ENCODE results near the gene DDX5. TPM values are rescaled to one million over a fixed set of nuclear protein-coding genes. Genes with fewer than 3 reads are reported as not detected.

DDX5 gene
- polyA plus RNA-seq, 1 of the 3 experiments (the other 2 are of a cell fraction), result 1,642 TPM

GRCh38 chr17:64533784-64534183 lies 27.7 kb upstream of the DDX5 start:
- no peaks in the 10 kb centered on the region for H3K9me2 ChIP-seq

More at GRCh38 chr17:64533784-64534183, 27.7 kb upstream of the DDX5 start:
- Histone ChIP-seq H3K4me1 (ENCODE audit: control insufficient read depth in 1 of 2, insufficient read depth in 2 of 2, low read depth in 1 of 2, low read length in 1 of 2) (no peaks in the 10 kb centered on the region), H3K79me2 (ENCODE audit: insufficient read depth) (no peaks in the 10 kb centered on the region), H4K20me1 (ENCODE audit: insufficient read depth) (no peaks in the 10 kb centered on the region), H3F3A (replicated peaks; ENCODE audit: insufficient read depth) (peaks cover 96% of the 10 kb centered on the region), H3K9me3 (no peaks in the 10 kb centered on the region), H3K27ac (ENCODE audit: low read depth in 2 of 2, low read length in 1 of 2) (peak overlapping the region in 1 of 2 experiments; percentile 6; a peak in 1 of 4 replicates), H3K9ac (no peak overlapping the region), H3K4me3 (ENCODE audit: low read depth in 2 of 2, low read length in 1 of 2) (no peak overlapping the region), H3K4me2 (no peak overlapping the region), H3K27me3 (ENCODE audit: insufficient read depth) (no peaks in the 10 kb centered on the region), H2AFZ (ENCODE audit: low read depth) (no peak overlapping the region), H3K36me3 (replicated peaks in 1 of 2; ENCODE audit: control insufficient read depth in 1 of 2, insufficient read depth in 2 of 2, low read length in 1 of 2) (peaks cover 87 to 99% of the 10 kb centered on the region in 2 experiments)
- DNase-seq, result no peak
- 90% methylated on average over 2 of the region's 2 CpGs for whole genome bisulfite sequencing (ENCODE audit: low lambda C conversion rate)
- ChIA-PET CTCF (interaction anchor here (0.7 to 3.3 kb wide), 11 partner anchors 11 to 213 kb away, joined by 3 to 18 read pairs (median 4); partner anchors contain the start of gene CEP95), POLR2A (interaction anchor here (0.9 to 1.3 kb wide), 3 partner anchors 17 to 29 kb away, joined by 3 to 7 read pairs (median 6); partner anchors contain the start of genes CEP95 and DDX5)
- TF ChIP-seq RFX5 (IDR thresholded peaks at IDR 0.05; ENCODE audit: low read length) (no peak), ELF1 (IDR thresholded peaks at IDR 0.05) (no peak), NFIC (IDR thresholded peaks at IDR 0.05; ENCODE audit: borderline replicate concordance) (no peak), TEAD4 (IDR thresholded peaks at IDR 0.05; ENCODE audit: borderline replicate concordance, insufficient read depth) (no peak), TCF12 (IDR thresholded peaks at IDR 0.05) (no peak), SMC3 (IDR thresholded peaks at IDR 0.05; ENCODE audit: low read depth, low read length) (no peak), RCOR1 (IDR thresholded peaks at IDR 0.05; ENCODE audit: low read length) (no peak), EP300 (IDR thresholded peaks at IDR 0.05; ENCODE audit: borderline replicate concordance in 1 of 2, low read depth in 1 of 2, low read length in 1 of 2) (no peak), GABPA (IDR thresholded peaks at IDR 0.05; ENCODE audit: low read depth) (no peak), CTCF (IDR thresholded peaks at IDR 0.05) (no peak), PBX3 (IDR thresholded peaks at IDR 0.05) (no peak), NRF1 (IDR thresholded peaks at IDR 0.05; ENCODE audit: low read depth, low read length) (no peak), EZH2phosphoT487 (IDR thresholded peaks at IDR 0.05; ENCODE audit: borderline replicate concordance, low read depth) (no peak), JUND (IDR thresholded peaks at IDR 0.05) (no peak), MXI1 (IDR thresholded peaks at IDR 0.05; ENCODE audit: low read depth, low read length) (no peak), SIN3A (IDR thresholded peaks at IDR 0.05; ENCODE audit: borderline replicate concordance, low read depth, low read length) (no peak), RAD21 (IDR thresholded peaks at IDR 0.05; ENCODE audit: low read length) (no peak), TAF1 (IDR thresholded peaks at IDR 0.05; ENCODE audit: borderline replicate concordance, low read depth, low read length) (no peak)
- TF ChIP-seq, protein P1, sequence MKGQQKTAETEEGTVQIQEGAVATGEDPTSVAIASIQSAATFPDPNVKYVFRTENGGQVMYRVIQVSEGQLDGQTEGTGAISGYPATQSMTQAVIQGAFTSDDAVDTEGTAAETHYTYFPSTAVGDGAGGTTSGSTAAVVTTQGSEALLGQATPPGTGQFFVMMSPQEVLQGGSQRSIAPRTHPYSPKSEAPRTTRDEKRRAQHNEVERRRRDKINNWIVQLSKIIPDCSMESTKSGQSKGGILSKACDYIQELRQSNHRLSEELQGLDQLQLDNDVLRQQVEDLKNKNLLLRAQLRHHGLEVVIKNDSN (IDR thresholded peaks at IDR 0.05; ENCODE audit: borderline replicate concordance, low read depth), result no peak
- TF ChIP-seq, protein P2, sequence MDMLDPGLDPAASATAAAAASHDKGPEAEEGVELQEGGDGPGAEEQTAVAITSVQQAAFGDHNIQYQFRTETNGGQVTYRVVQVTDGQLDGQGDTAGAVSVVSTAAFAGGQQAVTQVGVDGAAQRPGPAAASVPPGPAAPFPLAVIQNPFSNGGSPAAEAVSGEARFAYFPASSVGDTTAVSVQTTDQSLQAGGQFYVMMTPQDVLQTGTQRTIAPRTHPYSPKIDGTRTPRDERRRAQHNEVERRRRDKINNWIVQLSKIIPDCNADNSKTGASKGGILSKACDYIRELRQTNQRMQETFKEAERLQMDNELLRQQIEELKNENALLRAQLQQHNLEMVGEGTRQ (IDR thresholded peaks at IDR 0.05; ENCODE audit: borderline replicate concordance, low read depth, low read length), result no peak
